ES-I3 (cell line): Measurements from ENCODE around the gene HPGDS.
"Not testable (repeated sequence)": the region's sequence is repeated elsewhere in the genome, so short reads cannot be mapped to it uniquely, and the experiment has no call there.

ENCODE experiments used
- H3K36me3 ChIP-seq: 2 replicates; pipeline ENCODE4 v1.6.1; 2013; ENCODE audit warnings: mild to moderate bottlenecking, low read length, control low read depth, moderate library complexity; ENCODE audit not compliant: insufficient read depth
- H3K4me1 ChIP-seq: 2 replicates; pipeline ENCODE4 v1.6.1; 2013; ENCODE audit warnings: mild to moderate bottlenecking, control low read depth, low read length; ENCODE audit not compliant: insufficient read depth
- H3K9ac ChIP-seq: 2 replicates; pipeline ENCODE4 v1.6.1; 2013; ENCODE audit warnings: low read depth, mild to moderate bottlenecking, low read length, moderate library complexity
- H3K9me3 ChIP-seq: 2 replicates; pipeline ENCODE4 v1.6.1; 2013; ENCODE audit warnings: mild to moderate bottlenecking, low read length, moderate library complexity; ENCODE audit not compliant: control insufficient read depth, insufficient read depth

HPGDS gene

DNA sequence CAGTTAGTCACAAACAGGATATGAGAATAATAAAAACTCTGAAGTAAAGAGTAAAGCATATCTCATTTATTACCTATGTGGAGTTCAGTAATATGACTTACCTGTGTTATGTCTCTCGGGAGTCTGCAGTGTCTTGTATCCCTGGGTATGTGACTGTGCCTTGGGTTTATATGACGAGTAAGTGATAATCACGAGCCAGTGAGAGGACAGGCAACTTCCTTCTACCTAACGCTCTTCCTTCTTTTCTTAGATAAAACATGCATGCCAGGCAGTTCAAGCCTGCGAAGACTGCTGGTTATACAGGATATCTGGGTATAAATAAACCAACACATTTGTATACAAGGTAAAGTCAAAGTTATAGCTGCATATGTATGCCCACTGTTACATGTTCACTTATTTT is at the start of gene HPGDS:
HPGDS (minus strand) TSS at position 143 of the 400 bp plus-strand sequence. CDS start 8,207 bp downstream, outside the sequence.
- no peaks in the 10 kb centered on the region for H3K36me3 ChIP-seq
- H3K9me3 ChIP-seq: no peaks in the 10 kb centered on the region
- no peak within 1 kb of the TSS for H3K9ac ChIP-seq
- no peaks in the 10 kb centered on the region for H3K4me1 ChIP-seq

DNA sequence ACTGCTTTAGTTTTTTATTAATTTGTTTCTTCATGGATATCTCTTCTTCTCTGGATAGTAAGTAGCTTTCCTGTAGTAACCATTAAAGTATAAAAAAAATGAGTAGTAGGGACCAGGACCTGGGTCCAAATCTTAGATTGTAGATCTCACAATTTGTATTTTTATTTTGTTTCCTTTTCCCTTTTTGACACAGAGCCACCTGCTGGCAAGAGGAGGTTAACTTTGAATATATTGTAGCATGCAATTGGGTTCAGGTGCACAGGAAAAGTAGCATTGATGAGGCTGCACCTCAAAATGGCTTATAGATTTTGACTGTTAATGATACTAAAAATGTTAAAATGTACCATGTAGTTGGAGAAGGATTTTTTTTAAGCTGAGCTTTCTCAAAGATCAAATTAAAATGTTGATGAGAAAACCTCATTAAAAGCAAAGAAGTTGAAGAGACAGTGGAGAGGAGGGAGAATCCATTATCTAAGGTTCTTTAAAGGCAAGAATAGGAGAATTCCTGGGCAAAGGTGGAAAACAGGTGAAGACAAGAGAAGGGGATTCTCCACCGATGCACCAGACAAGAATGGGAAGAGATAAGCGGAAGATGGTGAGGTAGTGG is 48.3 kb upstream of the HPGDS start:
- no peaks in the 10 kb centered on the region for H3K4me1 ChIP-seq
- H3K36me3 ChIP-seq: no peaks in the 10 kb centered on the region
- H3K9me3 ChIP-seq: no peaks in the 10 kb centered on the region
- H3K9ac ChIP-seq: no peak overlapping the region

DNA sequence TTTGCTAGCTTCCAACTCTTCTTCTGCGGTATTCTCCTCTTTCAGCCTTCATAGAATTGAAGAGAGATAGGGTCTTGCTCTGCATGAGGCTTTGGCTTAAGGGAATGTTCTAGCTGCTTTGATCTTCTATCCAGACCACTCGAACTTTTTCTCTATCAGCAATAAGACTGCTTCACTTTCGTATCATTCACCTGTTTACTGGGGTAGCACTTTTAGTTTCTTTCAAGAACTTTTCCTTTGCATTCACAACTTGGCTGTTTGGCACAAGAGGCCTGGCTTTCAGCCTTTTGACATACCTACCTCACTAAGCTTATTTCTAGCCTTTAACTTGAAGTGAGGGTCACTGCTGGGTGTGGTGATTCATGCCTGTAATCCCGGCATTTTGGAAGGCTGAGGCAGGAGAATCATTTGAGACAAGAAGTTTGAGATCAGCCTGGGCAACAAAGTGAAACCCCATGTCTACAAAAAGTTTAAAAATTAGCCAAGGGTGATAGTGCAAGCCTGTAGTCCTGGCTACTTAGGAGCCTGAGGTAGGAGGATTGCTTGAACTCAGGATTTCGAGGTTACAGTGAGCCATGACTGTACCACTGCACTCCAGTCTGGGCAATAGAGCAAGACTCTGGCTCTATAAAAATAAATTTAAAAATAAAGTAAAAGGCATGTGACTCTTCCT is 47.1 kb upstream of the HPGDS start:
- Histone ChIP-seq H3K9me3 (no peaks in the 10 kb centered on the region), H3K9ac (no peak overlapping the region), H3K36me3 (no peaks in the 10 kb centered on the region), H3K4me1 (no peaks in the 10 kb centered on the region)

DNA sequence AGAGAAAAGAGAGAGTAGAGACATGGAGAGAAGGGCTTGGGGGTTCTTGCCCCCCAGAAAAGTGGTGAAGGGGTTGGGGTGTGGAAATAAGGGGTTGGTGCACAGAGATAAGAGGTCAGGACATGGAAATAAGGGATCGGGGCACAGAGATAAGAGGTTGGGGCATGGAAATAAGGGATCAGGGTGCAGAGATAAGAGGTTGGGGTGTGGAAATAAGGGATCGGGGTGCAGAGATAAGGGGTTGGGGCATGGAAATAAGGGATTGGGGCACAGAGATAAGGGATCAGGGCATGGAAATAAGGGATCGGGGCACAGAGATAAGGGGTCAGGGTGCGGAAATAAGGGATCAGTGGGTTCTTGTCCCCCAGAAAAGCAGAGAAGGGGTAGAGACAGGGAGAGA is 45.3 kb upstream of the HPGDS start:
- H3K4me1 ChIP-seq, H3K9me3 ChIP-seq, H3K36me3 ChIP-seq, H3K9ac ChIP-seq: not testable (repeated sequence)

DNA sequence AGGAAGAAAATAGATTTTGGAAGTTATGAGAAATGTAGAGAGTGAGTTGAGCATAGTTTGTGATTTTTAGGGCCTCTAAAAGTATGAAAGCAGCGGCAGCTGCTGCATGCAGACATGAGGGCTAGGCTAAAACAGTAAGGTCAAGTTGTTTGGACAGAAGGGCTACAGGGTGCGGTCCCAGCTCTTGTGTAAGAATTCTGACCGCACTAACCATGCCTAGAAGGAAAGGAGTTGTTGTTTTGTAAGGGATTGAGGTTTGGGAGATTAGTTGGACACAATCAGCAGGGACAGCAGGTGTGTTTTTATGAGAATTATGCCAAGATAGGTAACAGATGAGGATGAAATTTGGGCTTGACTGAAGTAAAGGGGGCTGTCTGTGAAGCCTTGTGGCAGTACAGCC is 42.8 kb upstream of the HPGDS start:
- H3K9me3 ChIP-seq, H3K36me3 ChIP-seq, H3K4me1 ChIP-seq: not testable (repeated sequence)

DNA sequence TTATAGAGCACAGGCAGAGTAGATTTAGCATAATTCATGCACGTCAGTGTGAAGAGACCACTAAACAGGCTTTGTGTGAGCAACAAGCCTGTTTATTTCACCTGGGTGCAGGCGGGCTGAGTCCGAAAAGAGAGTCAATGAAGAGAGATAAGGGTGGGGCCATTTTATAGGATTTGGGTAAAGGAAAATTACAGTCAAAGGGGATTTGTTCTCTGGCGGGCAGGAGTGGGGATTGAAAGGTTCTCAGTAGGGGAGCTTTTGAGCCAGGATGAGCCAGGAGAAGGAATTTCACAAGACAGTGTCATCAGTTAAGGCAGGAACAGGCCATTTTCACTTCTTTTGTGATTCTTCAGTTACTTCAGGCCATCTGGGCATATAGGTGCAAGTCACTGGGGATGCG is 40.3 kb upstream of the HPGDS start:
- not testable (repeated sequence) for H3K9ac ChIP-seq, H3K36me3 ChIP-seq, H3K4me1 ChIP-seq, H3K9me3 ChIP-seq

More for the DNA sequence above, 42.8 kb upstream of the HPGDS start:
- H3K9ac ChIP-seq: not testable (repeated sequence)

DNA sequence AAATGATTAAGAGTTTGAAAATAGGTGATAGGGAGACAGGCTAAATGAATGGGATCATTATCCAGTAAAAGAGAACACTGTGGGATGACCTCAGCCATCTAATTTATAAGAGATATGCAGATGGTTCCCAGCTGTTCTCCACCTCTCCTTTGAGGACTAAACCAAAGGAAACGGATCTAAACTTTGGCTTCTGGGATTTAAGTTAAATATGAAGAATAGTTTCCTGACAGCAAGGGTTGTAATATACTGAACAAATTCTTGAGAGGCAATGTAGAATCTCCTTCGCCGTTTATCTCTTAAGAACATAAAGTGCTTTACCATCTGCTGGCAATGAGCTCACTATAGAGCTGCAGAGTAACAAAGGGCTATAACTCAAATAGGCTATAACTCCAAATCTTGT is 35.4 kb upstream of the HPGDS start:
- no peaks in the 10 kb centered on the region for H3K9me3 ChIP-seq
- no peaks in the 10 kb centered on the region for H3K4me1 ChIP-seq
- no peaks in the 10 kb centered on the region for H3K36me3 ChIP-seq
- H3K9ac ChIP-seq: no peak overlapping the region

DNA sequence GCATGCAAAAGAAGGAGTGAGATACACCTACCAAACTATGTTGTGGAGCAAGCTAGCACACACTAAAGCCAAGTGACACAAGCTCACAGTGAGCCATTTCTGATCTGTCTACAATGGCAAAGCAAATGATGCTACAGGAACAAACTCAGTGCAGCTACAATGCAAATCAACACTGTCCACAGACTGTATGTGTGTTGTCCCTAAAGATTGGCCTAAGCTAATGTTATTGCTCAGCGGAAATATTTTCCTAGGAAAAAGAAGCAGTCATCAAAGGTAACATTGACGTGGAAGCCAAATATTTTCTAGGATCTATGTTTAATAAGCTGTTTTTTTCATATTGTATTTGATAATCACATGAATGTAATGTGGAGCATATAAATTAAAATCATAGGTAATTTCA is 34.7 kb upstream of the HPGDS start:
- Histone ChIP-seq H3K4me1 (no peaks in the 10 kb centered on the region), H3K36me3 (no peaks in the 10 kb centered on the region), H3K9ac (no peak overlapping the region), H3K9me3 (no peaks in the 10 kb centered on the region)

DNA sequence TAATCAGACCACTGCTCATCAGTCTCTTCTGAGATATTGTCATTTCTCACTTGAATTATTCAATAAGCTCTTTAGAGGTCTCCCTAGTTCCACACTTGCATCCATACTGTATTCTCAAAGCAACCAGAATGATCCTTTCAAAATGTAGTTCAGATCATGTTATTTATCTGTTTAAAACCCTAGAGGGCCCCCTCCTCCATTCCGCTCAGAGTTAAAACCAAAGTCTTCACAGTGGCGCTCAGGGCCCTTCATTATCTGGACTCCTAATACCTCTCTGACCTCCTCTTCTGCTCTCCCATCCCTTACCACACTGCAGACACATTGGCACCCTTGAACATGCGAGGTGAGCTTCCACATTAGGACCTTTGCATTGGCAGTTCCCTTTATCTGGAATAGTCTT is 32.7 kb upstream of the HPGDS start:
- H3K4me1 ChIP-seq: no peaks in the 10 kb centered on the region

DNA sequence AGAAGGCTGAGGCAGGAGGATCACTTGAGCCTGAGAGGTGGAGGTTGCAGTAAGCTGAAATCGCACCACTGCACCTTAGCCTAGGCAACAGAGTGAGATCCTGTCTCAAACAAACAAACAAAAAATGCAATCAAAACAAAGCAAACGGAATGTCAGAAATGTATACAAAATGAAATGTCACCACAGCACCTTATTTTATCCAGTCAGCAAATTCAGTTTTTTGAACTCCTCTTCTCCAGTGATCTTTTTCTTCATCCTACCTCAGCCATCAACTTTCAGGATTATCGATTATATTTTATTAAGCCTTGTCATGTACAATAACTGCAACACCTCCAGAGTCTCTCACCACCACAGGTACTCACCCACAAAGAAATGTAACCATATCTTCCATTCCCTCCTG is 31.1 kb upstream of the HPGDS start:
- Histone ChIP-seq H3K36me3 (no peaks in the 10 kb centered on the region), H3K9me3 (no peaks in the 10 kb centered on the region), H3K9ac (no peak overlapping the region), H3K4me1 (no peaks in the 10 kb centered on the region)

More for the DNA sequence above, 32.7 kb upstream of the HPGDS start:
- no peaks in the 10 kb centered on the region for H3K9me3 ChIP-seq
- H3K36me3 ChIP-seq: no peaks in the 10 kb centered on the region
- no peak overlapping the region for H3K9ac ChIP-seq

DNA sequence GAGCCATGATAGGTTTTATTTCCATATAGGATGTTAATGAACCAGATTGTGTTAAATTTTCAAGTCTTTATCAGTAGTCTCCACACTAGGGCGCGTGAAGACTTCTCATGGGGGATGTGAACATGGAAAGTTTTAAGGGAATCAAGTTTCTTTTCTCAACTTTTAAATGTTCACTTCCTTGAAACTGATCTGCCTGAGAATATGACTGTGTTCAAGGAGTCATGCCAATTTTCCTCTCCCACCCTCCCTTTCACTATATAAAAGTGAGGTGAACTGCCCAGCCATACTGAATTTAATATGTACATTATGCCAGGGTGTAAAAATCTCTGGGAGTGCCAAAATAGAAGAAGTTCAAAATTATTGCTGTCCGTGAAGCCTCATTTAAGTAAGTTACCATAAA is 30.4 kb upstream of the HPGDS start:
- H3K4me1 ChIP-seq: no peaks in the 10 kb centered on the region
- no peak overlapping the region for H3K9ac ChIP-seq
- H3K9me3 ChIP-seq: no peaks in the 10 kb centered on the region
- H3K36me3 ChIP-seq: no peaks in the 10 kb centered on the region

DNA sequence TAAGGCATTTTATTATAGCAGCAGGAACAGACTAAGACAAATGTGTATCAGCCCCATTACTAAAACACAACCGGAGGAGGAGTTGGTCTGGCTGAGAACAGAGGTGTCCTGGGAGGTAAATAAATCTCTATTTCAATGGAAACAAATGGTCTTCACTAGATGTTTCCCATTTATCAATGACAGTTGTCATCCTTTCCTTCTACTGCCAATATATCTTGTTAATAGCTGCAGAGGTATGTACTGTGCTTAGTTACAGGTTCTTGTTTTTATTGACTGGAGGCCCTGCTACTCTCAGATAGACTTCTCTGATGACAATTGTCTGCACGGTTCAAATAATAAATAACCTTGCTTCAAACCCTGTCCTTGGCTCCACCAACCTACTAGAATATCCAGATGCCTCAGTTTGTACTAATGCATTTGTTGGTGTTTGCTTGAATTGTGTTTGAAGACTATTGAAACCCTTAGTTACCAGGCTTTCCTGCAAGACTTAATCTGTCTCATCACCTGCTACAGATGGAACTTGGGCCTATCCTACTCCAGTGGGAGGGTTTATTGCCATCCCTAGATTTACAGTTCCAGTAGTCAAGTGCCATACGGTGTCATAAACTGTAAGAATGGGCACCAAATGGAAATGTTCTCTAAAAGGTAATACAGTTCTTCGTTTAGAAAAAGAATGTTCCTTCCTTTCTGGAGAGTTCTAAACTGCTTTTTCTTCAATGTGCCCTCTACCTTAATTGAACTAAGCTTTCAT is 29.8 kb upstream of the HPGDS start:
- Histone ChIP-seq H3K36me3 (no peaks in the 10 kb centered on the region), H3K4me1 (no peaks in the 10 kb centered on the region), H3K9me3 (no peaks in the 10 kb centered on the region), H3K9ac (no peak overlapping the region)

DNA sequence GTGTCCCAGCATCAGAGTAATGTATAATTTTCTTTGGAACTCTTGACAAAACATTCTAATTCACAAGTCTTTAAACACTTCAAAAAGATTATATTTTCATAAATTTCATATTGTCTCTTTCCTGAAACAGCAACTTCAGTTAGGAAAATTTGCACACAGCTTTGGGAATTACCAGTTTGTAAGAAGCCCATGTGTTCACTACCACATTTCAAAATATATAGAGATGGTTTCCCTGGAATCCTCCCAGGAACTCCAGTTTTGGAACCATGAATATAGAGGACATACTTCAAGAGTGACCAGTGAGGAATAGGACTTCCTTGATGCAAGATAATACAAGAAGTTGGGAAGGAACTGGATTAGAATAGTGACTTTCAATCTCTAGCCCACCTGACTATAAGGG is 28.7 kb upstream of the HPGDS start:
- no peaks in the 10 kb centered on the region for H3K4me1 ChIP-seq
- no peaks in the 10 kb centered on the region for H3K9me3 ChIP-seq
- no peak overlapping the region for H3K9ac ChIP-seq
- H3K36me3 ChIP-seq: no peaks in the 10 kb centered on the region

DNA sequence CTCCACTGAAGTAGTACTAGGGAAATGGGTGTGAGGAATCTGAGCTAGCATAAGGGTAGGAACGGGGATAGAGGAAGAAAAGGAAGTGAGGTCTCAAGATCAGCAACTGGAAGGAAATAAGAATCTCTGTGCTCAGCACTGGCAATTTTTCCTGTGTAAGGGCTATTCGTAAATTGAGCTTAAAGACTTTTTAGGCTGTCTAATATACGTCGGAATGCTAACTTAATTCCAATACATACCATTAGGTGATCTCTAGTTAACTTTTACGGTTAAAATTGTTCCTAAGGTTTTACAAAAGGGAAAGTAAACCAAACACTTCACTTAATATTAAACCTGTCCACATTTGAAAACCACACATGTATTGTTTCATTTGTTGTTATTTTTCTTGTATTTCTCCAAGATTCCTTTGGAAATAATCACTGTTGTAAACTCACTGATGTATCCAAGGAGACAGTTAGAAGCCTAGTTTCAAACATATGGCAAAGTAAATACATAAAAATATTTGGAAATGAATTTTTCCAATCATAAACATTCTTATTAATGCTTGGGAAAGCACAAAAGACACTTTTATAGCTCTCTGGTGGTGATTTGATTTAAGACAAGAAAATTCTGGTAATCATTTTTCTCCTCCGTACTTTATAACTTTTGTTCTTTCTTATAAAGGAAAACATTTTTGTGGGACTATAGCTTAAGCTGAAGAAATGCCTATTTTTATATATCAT is 28.1 kb upstream of the HPGDS start:
- Histone ChIP-seq H3K36me3 (no peaks in the 10 kb centered on the region), H3K9ac (no peak overlapping the region), H3K4me1 (no peaks in the 10 kb centered on the region), H3K9me3 (no peaks in the 10 kb centered on the region)
